Stimulated activated naive CD4-positive, alpha-beta T cell (primary cell): ENCODE results near the gene TNFRSF18.

Source experiments
- DNase-seq, 6 experiments: peaks; one replicate each; lab custom pipeline; 2025; lab: John Stamatoyannopoulos, UW

The TNFRSF18 gene

DNA sequence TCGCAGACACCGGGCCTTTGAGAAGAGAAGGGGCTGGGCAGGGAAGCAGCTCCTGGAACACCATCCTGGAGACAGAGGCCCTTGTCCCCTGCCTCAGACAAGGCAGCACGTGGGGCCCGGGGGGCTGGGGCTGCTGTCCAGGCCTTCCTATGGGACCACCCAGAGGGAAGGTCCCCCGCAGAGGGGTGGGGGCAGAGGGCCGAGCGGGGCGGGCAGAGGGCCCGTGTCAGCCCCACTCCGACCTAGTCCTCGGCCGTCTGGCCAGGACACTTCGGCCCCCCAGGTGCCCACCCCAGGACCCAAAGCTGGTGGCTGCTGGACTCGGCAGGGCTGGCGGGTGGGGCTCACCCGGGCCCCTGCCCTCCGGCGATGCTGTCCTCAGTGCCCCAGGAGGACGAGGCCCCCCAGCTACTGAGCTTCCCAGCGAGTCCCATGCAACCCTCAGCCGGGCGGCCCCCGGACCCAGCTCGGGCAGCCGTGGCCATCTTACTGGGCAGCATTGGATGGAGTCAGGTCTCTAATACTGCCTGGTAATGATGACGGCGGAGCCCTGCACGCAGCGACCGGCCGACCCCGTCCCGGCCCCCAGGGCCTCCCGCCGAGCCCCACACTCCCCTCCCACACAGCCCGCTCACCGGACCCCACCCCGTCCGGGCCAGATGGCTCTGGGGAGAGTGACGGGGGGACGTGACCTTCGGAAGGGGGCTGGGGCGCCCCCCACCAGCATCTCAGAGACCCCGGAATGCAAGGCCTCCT, 39.6 kb downstream of the TNFRSF18 start:
- DNase-seq: no peak

DNA sequence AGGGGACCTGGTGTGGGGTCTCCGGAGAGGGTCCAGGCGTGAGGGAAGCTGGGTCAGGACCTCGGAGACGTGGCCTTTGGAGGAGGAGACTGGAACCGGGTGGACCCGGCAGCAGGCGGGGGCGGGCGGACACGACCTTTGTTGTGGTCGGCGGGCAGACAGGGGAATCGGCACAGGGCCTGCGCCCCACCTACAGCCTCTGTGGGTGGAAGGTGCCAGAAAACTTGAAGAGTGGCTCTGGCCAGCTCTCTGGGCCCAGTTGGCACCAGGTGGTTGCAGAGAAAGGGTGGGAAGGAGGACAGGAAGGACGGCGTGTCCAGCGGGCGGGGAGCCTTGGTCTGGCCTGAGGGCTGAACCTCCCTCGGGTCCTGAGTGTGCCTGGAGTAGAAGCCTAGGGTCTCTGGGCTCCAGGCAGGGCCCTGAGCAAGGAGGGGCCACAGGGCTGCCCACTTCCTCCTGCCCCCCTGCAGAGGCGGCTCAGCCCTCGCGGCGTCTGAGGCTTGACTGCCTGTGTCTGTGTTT, 40.4 kb downstream of the TNFRSF18 start:
- no peak for DNase-seq

DNA sequence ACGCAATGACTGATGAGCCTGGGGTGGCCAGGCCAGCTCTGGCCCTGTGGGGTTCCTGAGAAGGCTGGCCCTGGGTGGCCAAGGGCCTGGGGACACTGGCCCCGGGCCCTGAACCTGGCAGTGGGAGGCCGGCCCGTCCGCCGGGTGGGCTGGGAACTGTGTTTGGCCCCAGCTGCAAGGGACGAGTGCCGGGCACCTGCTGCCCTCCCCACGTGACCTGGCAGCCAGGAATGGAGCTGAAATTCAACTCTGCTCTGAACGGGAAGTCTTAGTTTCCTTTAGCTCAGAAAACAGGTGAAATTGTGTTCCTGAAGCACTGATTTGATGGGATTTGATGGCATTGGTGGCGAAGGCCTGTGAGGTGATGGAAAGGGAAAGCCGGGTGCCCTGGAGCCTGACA, 40.9 kb downstream of the TNFRSF18 start:
- no peak for DNase-seq

DNA sequence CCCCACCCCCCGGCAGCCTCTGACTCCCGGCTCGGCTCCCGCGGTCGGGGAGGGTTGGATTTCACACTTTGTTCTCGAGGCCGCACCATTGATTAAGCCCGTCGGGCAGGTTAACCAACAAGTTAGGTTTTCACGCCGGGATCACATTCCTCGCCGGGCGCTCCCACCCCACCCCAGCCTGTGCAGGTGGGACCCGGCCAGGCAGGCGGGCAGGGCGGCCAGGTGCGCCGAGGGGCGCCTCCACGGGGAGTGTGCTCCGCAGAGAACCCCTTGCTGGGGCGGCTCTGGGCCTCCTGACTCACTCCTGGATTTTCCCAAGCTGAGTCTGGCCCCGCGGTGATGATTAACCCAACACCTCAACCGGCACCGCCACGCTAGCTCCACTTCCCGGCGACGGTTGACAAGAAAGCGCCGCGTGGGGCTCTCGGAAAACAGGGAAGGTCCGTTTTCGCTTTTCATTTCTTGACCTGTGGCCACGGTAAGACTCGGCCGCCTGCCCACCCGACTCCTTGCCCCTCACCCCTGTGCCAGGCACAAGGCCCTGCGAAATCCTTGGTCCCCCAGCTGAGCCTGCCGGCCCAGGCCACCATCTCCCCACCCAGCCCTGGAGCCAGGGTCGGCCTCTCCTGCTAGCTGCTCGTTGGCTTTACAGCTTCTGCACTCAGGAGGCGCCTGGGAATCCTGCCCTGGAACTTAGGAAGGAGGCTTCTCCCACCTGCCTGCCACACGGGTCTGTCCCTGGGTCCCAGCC, 41.5 kb downstream of the TNFRSF18 start:
- no peak for DNase-seq

DNA sequence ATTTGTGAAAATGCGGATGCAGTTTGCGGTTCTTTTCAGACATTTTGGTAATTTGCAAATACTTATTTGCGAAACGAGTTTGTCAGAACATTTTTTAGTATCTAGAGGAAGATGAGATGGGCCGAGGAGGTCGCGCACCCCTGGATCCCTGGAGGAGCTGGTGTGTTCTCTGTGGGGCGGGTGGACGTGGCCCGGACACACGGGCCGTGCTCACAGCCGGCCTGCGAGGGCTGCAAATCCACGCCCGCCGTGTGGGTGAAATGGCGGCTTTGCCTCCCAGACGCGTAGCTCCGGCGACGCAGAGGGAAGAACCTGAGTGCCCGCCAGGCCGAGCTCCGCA, 42.1 kb downstream of the TNFRSF18 start:
- no peak for DNase-seq

DNA sequence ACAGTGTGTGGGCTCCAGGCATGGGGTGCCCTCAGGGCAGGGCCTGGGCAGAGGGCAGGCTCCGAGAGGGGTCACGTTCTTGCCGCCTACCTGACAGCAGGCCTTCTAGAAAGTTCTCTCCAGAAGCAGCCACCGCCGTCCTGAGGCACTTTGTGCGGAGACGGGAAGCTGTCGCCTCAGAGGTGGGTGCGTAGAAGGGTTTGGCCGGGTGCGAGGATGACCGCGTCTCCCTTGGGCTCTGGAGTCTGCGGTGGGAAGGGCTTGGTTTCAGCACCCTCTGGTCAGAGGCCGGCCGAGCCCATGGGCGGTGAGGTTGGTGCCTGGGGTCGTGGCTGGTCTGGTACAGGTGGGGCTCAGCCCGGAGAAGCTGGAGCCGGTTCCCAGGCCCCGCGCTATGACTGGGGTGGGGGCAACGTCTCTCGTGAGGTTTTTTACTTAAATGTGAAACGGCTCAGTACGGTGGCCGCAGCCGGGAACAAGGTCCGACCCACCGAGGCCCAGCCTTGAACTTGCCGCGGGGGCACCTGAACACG, 42.8 kb downstream of the TNFRSF18 start:
- DNase-seq: no peak

DNA sequence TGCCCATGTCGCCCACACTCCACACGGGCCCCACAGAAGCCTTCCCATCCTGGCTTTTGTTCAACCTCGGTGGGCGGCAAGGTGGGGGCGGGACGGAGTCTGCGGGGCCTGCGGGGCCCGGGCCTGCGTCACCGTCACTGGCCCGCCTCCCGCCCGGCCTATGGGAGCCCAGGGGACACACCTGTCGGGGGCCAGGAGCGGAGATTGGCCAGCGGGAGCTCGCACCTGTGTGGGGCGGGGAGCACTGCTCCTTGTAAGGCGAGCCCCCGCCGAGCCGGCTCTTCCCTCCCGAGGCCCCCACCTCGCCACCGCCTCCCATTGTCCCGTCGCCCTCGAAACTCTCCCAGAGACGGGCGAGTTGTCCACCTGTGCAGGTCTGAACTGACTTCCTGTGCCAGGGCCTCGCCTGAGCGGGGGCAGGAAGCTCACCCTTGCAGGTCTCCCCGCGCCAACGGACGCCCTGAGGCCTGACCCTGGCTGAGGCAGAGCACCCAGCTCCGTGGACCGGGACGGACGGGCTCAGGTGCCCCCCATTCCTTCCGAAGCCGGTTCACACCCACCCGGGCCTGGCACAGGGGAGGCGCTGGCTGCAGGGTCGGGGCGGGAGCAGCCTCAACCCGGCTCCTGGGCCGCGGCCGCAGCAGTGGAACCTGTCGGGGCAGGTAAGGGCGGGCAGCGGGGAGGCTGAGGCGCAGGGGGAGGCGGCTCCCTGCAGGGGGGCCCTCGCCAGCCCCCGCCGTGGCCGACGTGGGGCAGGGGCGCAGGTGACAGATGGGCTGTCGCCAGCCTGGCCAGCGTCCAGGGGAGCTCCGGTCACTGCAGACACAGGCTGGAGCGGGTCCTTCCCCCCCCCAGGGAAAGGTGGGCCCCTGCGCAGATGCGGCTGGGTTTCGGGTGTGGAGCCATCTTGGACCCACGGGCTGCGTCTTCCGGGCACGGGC, 43.5 kb downstream of the TNFRSF18 start:
- DNase-seq: no peak

DNA sequence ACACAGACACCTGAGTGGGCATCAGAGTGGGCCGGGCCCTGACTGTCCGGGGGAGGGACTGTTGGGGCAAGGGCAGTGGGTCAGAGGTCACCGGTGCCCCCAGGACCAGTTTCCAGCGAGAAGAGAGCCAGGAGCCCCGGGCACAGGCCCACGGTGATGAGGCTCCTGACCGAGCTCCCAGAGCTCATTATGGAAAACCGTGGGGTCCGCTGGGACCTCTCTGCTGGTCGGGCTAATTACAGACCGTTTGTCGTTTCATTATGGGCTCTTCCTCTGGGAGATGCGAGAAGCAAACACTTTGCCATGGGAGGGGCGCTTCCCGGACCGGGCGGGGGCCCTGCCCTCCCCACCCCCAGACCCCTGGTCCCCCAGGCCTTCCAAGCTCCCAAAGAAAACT, 44.7 kb downstream of the TNFRSF18 start:
- DNase-seq: no peak

DNA sequence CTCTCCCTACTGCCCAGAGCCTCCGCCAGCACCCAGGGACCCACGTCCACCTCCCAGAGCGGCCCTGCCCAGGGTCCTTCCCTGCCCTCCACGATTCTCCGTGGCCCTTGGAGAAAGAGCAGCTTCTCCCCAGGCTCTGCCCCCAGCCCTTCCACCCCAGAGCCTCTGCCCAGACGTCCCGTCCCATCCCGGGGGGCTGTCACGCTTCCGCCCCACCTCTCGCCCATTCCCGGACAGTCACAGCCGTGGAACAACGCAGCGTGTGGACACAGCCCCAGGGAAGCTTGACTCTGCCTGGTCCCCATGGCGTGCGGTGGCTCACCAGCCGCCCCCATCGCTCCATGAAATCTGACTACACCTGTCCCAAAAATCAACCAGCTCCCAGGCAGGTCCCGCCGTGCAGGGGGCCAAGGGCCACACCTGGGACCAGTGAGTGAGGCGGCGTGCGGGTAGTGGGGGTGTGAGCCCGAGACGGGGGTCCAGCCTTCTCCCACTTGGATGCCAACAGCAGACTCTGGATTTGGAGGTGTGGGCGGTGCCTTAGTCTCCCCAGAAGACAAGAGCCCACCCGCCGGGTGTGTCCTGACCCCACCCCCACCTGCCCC, 45.2 kb downstream of the TNFRSF18 start:
- no peak for DNase-seq

DNA sequence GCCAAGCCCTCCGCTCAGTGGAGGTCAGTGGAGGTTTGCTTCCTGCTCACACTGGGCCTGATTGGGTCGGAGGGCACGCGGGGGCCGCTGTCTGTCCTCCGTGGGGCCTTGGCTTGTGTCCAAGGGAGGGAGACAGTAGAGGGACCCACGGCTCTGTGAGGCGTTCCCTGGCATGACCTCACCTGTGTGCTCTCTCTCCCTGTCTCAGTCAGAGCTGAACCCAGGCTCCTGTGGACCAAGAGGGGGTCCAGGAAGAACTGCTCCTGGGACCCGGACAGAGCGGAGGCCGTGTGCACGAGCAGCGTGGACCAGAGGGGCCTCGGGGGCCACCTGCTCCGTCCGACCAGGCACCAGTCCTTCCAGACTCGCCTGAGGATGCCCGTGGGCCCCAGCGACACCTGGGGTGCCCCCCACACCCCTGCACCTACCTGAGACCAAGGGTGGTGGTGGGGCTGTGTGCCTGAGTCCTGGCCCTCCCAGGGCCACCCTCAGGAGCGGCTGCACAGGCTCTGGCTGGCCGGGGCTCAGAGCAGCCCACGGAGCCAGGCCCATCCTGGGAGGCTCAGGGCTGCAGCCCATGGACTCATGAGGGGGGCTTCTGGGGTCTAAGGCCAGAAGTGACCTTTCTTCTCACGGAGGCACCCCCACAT, 46.0 kb downstream of the TNFRSF18 start:
- no peak for DNase-seq

DNA sequence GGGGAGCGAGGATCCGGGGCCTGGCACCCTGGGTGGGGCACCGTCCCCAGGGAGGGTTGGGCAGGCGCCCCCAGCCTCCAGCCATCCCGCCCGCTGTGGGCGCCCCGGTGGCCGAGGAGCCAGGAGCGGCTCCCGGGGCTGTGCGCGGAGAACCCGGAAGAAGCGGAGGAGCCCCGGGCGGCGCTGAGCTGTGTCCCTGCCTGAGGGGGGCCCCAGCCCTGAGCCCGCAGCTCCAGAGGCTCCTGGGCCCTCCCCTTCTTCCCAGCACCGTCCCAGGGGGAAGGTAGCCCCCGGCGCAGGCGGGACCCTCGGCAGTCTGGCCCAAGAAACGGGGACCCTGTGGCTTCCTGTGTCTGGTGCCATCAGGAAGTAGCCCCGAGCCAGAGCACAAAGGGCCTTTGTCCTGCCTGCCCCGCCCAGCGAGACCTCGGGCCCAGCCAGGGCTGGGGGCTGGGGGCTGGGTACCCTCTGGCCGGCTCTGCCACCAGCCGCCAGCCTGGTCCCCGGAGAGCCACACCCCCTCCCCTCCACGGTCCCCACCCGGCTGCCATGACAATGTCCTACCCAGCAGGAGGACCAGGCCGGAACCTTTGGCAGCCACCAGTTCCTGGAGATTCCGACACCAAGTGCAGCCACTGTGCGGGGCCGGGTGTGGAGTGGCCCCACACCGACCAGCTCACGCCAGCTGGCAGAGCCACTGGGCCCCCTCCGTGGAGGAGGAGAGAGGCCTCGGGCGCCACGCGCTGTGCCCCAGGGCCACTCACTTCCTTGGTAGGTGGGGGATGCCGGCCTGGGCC, 48.3 kb downstream of the TNFRSF18 start:
- DNase-seq: peak in 3 of 6 experiments; percentile 11 to 54 (median 45)

DNA sequence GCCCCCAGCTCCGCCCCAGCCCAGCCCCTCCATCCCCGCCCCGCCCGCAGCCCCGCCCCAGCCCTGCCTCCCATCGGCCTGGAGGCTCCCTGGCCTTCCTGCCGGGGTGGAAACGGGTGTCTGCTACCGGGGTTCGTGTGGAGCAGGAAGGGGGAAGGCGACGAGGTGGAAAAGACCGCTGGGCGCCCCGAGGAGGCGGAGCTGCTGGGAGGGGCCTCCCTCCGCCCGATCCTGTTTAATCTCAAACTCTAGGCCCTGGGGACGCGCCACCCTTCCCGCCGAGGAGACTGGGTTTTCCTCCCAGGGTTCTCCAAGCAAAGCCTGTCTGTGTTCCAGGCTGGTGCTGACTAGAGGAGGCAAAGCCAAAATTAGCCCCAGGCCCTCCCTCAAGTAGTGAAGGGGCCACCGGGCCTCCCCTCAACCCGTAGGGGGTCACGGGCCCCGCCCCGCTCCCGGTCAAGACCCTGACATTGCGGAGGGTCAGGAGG, 48.9 kb downstream of the TNFRSF18 start:
- DNase-seq: peak in 5 of 6 experiments; percentile 32 to 52 (median 38)

DNA sequence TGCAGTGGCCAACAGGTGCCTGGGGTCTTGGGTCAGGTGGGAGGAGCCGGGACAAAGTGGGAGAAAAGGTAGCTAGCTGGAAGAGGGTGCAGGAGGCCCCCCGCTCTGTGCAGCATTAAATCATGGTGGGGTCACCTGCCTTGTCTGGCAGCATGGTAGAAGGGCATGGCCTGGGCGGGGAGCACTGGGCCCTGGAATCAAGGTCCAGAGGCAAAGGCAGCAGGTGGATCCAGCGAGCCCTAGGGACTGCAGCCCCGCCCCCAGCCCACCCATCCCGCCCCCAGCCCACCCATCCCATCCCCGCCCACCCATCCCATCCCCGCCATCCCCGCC, 49.4 kb downstream of the TNFRSF18 start:
- DNase-seq: no peak

DNA sequence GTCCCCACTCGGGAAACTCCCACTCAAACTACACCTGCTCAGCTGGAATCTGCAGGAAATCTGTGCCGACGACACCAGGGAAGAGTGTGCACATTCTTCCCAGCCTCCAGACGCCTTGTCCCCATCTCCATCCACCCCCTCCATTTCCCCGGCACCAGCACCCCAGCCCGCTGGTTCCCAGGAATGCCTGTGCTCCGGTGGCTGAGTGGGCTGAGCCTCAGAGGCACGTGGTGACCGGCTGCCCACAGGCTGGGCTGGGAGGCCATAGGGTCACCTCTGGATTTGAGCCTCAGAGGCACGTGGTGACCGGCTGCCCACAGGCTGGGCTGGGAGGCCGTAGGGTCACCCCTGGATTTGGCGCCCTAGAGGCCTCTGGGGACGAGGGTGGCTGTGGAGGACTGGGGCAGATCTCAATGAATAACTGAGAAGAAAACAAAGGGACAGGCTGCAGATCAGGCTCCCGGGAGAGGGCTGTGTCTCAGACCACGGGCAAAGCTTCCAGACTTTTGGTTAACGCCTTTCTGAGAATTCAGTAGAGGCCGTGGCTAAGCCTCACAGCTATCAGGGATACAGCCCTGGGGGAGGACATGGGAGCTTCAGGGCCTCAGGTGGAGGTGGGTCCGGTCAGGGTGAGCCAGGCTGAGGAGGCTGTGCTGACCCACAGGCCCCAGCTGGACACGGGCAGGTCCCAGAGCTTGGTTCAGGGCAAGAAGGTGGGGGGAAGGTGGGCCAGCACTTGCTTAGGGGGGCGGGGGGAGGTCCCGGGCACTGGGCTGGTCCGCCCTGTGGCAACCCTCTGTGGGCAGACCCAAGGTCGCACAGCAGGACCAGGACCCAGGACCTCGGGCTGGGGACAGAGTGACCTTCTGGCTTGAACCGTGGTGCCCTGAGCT, 50.0 kb downstream of the TNFRSF18 start:
- DNase-seq: no peak

DNA sequence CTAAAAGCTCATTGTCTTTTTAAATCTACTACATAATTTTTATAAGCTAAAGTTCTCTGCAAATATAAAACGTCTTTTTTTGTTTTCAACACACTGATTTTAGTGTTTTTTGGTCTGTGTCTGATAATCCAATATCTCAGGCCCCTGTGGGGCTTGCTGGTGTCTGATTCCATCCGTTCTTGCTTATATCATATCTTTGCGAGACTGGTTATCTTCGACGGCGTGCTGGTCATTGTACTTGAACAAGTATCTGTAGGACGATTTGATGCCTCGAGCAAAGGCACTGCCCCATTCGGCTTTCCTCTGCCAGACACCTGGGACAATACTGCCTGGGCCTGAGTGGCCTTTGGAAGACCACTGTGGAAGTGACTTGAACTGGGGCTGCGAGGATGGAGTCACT, 51.1 kb downstream of the TNFRSF18 start:
- DNase-seq: no peak

DNA sequence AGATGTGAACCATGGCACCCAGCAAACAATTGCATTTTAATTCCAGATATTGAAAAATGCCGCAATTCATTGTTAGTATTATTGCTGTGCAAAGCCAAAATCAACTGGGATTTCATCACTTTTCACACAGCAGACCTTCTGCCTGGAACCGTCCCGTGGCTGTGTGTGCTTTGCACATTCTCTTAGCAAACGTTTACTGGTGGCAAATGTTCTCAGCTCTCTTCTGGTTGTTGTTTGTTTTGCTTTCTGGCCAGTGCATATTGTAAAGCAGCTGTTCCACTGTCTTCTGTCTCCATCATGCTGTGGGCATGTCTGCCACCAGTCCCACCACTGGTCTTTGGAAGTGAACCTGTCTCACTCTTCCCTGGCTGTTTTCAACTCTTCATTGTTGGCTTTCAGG, 52.5 kb downstream of the TNFRSF18 start:
- DNase-seq: no peak
